HG03108 (cell line): ENCODE data around the gene MYO9B.

ENCODE experiments used
- ATAC-seq: cut with Tn5 transposase; IDR thresholded peaks from one replicate; pipeline ENCODE4 v1.9.1; 2021; ENCODE audit warnings: moderate library complexity; ENCODE audit not compliant: unreplicated experiment

MYO9B gene, protein sequence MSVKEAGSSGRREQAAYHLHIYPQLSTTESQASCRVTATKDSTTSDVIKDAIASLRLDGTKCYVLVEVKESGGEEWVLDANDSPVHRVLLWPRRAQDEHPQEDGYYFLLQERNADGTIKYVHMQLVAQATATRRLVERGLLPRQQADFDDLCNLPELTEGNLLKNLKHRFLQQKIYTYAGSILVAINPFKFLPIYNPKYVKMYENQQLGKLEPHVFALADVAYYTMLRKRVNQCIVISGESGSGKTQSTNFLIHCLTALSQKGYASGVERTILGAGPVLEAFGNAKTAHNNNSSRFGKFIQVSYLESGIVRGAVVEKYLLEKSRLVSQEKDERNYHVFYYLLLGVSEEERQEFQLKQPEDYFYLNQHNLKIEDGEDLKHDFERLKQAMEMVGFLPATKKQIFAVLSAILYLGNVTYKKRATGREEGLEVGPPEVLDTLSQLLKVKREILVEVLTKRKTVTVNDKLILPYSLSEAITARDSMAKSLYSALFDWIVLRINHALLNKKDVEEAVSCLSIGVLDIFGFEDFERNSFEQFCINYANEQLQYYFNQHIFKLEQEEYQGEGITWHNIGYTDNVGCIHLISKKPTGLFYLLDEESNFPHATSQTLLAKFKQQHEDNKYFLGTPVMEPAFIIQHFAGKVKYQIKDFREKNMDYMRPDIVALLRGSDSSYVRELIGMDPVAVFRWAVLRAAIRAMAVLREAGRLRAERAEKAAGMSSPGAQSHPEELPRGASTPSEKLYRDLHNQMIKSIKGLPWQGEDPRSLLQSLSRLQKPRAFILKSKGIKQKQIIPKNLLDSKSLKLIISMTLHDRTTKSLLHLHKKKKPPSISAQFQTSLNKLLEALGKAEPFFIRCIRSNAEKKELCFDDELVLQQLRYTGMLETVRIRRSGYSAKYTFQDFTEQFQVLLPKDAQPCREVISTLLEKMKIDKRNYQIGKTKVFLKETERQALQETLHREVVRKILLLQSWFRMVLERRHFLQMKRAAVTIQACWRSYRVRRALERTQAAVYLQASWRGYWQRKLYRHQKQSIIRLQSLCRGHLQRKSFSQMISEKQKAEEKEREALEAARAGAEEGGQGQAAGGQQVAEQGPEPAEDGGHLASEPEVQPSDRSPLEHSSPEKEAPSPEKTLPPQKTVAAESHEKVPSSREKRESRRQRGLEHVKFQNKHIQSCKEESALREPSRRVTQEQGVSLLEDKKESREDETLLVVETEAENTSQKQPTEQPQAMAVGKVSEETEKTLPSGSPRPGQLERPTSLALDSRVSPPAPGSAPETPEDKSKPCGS (N-terminal part only)

DNA sequence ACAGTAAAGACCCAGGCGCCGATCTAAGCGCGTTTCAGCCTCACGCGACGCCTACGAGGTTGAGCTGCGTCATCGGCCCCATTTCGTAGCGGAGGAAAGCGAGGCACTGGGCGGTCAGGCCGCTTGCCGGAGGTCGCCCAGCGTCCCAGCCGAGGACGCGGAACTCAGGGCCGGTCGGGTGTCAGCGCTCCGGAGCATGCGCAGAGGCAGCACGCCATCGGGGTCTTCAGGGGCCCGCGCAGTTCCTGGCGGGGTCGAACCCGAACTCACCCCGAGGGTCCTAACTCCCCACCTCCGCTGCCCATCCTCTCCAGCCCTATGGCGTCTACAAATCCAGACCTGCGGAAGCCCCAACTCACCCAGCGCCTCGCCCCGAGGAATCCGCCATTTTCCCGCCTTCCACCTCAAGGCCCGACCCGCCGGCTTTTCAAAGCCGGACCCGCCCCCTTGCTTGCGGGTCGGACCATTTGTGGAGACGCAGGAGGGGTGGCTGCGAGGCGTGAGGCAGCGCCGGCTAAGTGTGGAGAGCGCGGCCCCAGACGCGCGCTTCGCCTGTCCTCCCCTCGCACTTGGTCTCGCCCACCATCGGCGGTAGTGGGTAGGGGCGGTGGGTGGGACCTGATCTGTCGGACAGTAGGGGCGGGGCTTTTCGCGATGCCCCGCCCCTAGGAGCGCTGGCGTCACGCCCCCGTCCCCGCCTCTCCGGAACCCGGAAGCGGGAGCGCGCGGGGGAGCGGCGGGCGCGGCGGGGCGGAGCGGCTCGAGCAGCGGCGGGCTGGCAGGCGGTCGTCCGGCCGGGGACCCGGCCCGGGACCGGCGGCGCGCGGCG is at the start of gene MYO9B, which contains the start of gene HAUS8:
TSS of gene MYO9B (plus strand) at position 743 of the 829 bp plus-strand sequence. CDS start 25,941 bp downstream, outside the sequence.
TSS of gene HAUS8 (minus strand) at position 418 of the 829 bp plus-strand sequence. CDS start at position 388, 30 bp downstream.
- ATAC-seq = peak; percentile 69

DNA sequence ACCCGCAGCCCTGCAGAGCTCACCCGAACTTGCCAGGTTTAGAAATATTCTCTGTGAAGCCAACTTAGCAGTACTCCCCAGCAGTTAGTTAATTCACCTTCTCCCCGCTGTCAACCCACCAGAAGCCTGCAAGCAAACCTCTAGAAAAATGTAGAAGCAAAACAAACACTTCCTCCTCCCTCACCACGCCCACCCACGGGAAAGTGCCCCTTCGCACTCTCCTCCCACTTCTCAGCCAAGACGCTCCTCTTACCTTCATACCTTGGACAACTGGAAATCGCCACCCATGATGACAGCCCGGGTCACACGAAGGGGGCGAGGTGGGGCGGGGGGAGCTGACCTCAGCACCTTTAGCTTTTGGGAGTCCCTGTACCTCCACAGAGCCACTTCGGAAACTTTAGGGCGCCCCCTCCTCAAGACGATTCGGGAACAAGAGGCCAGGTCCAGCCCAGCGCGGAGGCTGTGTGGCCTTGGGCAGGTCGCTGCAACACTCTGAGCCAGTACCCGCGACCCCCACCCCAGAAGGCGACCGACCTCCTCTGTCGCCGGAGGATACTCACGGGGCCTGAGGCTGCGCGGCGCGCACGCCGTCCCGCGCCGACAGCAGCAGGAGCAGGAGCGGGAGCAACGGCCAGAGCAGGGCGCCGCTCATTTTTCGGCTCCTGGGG is 49.5 kb upstream of the MYO9B start:
- no peak for ATAC-seq

DNA sequence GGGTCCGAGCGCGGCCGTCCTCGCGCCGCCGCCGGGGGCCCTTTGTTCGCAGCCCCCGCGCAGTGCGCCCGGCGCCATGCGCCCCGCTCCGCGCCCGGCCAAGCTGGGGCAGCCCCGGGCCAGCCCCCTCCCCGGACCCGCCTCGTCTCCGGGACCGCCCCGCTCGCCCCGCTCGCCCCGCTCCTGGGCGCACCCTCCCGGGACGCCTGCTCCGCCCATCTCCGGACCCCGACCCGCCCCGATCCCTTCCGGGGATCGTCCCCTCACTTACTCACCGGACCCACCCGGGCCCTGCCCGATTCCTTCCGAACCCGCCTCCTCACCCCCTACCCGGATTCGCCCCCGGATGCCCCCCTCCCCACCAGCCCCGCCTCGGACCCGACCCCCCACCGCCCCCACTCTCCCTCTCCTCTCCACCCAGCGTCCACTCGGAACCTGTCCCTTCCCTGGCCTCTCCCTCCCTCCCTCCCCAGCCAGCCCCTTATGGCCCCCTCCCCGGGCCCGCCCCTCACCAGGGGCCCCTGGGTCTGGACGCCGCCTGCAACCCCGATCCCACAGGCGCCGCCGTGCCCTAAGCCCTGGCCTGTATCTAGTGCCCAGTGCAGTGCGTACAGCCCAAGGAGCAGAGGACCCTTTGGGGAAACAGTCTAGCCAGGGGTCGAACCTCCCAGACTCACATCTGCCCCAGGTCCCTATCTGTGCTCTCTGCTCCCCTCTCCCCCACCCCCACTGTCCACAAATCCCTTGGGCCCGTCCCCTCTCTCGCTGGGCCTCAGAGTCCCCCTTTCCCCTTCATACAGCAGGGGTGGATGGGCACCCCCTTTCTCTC is 48.7 kb upstream of the MYO9B start, which contains the start of gene CPAMD8:
TSS of gene CPAMD8 (minus strand) at position 105 of the 829 bp plus-strand sequence. CDS start 168 bp downstream, outside the sequence.
- ATAC-seq = no peak

DNA sequence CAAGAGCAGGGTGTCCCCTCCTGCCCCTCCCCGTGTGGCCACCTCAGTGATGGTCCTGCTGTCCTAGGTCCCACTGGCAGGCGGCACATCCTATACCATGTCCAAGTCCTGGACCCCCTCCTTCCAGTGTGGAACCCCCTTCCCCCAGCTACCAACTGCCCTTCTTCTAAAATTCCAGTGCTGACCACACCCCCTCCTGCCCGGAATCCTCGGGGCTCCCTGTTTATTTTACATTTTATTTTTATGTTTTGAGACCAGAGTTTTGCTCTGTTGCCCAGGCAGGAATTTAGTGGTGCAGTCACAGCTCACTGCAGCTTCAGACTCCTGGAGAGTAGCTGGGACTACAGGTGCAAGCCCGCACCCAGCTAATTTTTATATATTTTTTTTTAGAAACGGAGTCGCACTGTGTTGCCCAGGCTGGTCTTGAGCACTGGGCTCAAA is 48.0 kb upstream of the MYO9B start:
- no peak for ATAC-seq

DNA sequence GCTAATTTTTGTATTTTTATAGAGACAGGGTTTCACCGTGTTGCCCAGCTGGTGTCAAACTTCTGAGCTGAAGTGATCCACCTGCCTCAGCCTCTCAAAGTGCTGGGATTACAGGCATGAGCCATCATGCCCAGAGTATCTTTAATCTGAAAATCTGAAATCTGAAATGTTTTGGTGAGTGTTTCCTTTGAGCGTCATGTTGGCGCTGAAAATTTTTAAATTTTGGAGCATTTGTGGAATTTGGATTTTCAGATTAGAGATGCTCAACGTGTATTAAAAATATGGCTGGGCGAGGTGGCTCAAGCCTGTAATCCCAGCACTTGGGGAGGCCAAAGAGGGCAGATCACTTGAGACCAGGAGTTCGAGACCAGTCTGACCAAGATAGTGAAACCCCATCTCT is 43.8 kb upstream of the MYO9B start:
- ATAC-seq = no peak

DNA sequence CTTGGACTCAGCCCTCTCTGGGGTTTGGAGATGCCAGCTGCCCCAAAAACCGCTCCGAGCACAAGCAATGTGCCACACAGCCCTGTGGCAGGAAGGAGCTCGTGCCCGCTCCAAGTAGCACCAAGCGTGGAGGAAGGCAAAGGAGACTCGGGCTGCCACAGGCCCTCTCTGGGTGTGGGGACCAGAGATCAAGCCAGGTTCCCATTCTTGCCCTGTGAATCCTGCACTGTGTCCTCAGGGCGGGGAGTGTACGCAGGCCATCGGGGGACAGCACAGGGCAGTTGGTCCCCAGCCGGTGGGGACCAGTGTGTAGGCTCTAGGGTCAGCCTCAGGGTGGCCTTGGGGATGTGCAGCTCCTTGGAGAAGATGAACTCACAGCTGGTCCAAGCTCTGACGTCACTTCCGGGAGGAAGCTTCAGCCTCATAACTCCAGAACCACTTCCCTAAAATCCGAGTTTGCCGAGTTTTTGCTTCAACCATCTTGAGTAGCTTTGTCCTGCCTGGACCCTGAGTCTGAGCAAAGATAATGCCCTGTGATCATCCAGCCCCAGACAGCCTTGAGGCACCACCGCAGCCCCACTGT is 39.6 kb upstream of the MYO9B start:
- ATAC-seq = no peak

DNA sequence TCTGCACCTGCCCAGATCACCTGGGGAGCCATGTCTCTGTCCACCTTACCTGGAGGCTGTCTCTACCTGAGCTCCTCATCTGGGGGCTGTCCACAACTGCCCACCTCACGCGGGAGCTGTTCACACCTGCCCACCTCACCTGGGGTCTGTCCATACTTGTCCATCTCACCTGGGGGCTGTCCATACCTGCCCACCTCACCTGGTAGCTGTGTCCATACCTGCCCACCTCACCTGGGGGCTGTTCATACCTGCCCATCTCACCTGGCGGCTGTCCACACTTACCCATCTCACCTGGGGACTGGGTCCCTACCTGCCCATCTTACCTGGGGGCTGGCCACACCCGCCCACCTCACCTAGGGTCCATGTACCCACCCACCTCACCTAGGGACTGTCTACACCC is 38.9 kb upstream of the MYO9B start:
- ATAC-seq = no peak

DNA sequence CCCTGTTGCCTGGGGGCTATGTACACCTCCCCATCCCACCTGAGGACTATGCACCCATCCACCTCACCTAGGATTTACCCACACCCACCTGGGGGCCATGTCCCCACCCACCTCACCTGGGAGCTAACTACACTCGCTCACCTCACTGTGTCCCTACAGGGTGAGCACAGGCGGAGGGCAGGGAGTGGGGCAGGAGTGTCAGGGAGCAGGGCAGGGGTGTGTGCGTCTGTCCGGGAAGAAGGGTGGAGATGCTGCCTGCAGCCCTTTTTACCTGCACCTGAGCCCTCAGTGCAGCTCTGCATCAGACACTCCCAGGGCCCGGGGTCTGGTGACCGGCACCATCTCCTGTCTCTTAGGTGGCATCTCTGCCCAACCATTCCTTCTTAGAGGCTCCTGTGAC is 38.4 kb upstream of the MYO9B start:
- ATAC-seq = no peak

DNA sequence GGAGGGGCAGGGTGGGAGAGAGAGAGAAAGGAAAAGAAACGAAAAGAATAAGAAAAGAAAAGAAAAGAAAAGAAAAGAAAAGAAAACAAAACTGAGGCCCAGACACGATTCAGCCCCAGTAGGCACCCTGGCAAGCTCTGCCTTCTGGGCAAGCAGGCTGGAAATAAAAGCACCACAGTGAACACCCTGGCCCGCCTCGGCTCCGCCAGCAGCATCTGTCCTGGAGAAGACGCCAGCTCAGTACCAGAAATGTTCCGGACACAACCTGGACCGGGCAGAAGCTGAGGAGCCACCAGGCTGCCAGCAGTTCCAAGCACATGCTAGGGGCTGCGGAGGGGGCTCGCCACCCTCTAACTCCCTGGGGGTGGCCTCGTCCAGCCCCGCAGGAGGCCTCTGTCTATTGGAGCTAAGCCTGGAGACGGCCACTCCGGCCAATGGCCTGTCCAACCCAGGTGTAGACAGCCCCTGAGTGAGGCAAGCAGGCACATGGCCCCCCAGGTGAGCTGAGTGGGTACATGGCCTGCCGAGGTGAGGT is 37.5 kb upstream of the MYO9B start:
- no peak for ATAC-seq

DNA sequence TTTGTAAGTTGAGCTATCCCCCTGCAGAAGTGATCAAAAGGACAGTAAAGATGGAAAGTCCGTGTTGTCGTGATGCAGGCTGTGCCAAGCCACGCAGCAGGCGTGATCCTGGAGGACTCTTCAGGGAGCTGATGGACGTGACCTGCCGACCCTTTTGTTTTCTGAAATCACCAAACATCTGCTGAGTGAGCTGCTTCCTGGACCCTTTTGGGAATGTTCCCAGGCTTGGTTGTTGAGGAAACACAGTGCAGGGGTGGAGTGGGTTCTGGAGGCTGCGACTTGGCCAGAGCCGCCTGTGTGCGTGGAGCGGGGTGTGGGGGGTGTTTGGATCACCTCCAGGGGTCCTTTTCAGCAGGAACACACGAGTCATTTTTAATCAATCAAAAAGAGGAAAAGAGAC is 33.6 kb upstream of the MYO9B start:
- ATAC-seq = no peak

DNA sequence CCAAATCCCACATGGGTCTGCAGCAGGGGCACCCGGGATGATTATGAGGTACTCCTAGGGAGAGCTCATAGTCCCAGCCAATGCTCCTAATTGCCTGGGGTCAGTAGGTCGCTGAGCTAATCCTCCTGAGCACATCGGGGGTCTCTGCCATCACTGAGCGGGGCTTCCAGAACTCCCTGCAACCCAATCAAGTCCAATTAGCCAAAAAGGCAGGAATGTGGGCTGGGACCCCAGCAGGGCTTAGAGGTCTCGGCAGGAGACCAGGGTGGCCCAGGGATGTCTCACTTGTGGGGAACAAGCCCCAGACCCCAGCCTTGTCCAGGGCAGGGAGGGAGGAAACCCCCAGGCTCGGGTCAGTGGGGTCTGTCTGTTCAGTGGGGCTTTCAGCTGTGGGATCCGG is 31.8 kb upstream of the MYO9B start:
- ATAC-seq = no peak

DNA sequence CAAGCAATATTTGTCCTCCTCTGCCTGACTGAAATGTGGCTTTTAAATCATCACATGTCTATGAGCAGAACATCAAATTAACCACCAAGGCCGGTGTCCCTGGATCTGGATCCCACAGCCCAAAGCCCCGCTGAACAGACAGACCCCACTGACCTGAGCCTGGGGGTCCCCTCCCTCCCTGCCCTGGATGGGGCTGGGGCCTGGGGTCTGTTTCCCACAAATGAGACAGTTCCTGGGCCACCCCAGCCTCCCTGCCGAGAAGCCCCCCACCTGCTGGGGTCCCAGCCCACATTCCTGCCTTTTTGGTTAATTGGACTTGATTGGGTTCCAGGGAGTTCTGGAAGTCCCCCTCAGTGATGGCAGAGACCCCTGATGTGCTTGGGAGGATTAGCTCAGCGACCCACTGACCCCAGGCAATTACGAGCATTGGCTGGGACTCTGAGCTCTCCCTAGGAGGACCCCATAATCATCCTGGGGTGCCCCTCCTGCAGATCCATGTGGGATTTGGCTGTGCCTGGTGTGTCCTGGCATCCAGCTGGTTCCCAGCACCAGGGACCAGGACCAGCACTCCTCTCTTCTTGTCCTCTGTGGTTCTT is 29.6 kb upstream of the MYO9B start:
- no peak for ATAC-seq

DNA sequence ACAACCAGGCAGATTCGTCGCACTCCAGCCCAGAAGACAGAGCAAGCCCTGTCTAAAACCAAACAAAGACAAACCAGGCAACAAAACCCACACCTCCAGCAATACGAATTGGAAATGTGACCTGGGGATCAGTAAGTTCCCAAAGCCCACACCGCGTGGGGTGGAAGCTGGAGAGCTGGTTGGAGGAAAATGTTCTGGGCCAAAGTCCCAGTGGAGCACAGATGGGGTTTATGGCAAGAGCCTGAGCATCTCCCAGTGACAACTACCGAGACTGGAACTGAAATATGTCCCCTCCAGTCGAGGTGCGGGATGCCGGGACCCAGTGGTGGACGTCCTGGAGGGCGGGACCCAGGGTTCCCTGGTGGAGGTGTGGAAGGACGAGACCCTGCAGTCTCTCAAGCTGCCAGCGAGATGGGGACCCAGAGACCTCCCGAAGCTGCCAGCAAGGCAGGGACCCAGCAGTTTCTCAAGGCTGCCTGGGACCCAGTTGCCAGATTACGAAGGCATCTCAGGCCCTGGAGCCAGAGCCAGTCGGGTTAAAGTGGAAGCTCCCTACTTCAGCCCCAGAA is 26.6 kb upstream of the MYO9B start:
- ATAC-seq = no peak

DNA sequence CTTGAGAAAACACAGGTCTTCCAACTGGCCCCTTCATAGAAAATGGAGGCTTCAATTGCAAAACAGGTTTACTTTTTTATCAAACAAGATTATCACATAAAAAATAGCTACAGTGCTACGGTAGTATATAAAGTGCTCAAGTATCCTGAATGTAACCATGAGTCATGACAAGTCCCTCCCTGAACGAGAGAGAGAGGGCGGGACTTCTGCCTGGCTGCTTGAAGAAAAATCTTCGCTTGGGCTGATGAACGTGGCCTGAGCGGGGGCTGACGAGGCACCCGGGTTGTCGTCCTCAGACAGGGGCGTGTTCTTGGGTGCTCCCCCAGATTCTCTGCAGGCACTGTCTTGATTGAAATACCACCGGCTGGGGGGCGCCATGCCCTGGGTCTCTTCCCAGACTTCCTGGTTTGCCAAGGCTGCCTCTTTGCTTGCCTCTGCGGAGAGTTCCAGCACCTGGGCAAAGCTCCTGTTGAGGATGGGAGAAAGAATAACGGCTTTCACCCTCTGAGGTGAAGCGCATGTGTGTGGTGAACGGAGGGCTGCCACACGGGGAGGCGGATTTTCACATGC is 25.8 kb upstream of the MYO9B start:
- no peak for ATAC-seq

DNA sequence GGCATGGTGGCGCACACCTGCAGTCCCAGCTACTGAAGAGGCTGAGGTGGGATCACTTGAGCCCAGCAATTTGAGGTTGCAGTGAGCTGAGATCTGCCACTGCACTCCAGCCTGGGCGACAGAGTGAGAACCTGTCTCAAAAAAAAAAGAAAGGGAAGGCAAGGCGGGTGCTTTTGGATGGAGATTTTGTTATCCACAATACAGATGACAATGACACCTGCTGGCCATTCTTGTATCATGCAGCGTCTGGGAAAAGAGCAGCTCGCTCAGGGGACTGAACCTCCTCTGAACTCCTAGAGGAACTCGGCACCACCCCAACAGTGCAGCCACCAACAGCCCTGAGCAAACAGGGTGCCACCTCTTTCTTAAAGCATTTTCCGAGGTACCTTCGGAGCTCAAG is 23.1 kb upstream of the MYO9B start:
- no peak for ATAC-seq

DNA sequence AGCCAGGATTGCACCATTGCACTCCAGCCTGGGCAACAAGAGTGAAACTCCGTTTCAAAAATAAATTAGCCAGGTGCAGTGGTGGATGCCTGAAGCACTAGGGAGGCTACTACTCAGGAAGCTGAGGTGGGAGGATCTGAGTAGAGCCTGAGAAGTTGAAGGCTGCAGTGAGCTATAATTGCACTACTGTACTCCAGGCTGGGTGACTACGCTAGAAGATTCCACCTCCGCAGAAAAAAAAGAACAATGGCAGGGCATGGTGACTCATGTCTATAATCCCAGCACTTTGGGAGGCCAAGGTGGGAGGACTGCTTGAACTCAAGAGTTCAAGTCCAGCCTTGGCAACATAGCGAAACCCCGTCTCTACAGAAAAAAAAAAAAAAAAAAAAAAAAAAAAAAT is 20.8 kb upstream of the MYO9B start:
- no peak for ATAC-seq

DNA sequence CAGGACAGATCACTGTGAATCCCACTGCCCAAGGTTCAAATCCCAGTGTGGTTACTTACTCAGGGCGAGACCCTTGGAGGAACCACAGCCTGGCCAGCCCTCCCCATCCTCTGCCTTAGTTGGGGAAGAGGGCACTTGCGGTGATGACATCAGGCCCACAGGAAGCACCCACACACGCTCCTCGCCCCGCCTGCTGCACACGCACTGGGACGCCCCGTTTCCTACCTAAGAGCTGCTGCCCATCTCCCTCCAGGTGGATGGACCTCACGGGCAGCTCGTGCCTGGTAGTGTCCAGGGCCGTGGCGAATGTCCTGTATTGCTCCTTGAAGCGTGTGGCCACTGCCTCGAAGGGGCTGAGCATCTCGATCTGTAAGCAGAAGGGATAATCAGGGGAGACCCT is 19.9 kb upstream of the MYO9B start:
- no peak for ATAC-seq
